ENCODE data around the gene FGD4.
"Not testable (repeated sequence)": the region's sequence is repeated elsewhere in the genome, so short reads cannot be mapped to it uniquely, and the experiment has no call there.

The FGD4 gene

DNA sequence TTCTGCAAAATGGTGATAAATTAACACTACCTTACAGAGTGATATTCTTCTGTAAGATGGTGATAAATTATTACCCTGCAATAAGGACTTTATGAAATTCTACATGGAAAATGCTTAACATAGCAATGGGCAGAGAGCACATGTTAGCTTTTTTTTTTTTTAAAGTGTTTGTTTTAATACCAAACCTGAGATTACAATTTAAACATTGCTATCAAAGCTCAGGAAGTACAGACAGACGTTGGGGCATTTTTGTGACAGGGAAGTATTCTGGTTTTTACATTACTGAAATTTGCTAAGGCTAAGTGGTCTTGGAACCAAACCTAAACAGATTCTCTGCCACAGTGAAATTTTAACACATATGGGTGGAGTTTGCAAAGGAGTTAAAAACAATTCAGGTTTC is 133.1 kb downstream of the FGD4 start:
- DNase-seq (ENCODE audit: low read depth in 1 of 2, low spot score in 1 of 2) = no peak
- Histone ChIP-seq H3K4me3 (replicated peaks; ENCODE audit: insufficient read depth, low read length) (no peak overlapping the region), H3K27me3 (ENCODE audit: insufficient read depth, poor library complexity, severe bottlenecking) (no peaks in the 10 kb centered on the region), H3K27ac (replicated peaks) (no peak overlapping the region)
- TF ChIP-seq SPI1 (IDR thresholded peaks at IDR 0.05; ENCODE audit: borderline replicate concordance, low read depth) = no peak
- no peak for TF ChIP-seq POLR2AphosphoS5 (IDR thresholded peaks at IDR 0.05; ENCODE audit: low read depth)
- no peak for TF ChIP-seq GABPA (IDR thresholded peaks at IDR 0.05; ENCODE audit: low read depth)
- TF ChIP-seq, protein P1, sequence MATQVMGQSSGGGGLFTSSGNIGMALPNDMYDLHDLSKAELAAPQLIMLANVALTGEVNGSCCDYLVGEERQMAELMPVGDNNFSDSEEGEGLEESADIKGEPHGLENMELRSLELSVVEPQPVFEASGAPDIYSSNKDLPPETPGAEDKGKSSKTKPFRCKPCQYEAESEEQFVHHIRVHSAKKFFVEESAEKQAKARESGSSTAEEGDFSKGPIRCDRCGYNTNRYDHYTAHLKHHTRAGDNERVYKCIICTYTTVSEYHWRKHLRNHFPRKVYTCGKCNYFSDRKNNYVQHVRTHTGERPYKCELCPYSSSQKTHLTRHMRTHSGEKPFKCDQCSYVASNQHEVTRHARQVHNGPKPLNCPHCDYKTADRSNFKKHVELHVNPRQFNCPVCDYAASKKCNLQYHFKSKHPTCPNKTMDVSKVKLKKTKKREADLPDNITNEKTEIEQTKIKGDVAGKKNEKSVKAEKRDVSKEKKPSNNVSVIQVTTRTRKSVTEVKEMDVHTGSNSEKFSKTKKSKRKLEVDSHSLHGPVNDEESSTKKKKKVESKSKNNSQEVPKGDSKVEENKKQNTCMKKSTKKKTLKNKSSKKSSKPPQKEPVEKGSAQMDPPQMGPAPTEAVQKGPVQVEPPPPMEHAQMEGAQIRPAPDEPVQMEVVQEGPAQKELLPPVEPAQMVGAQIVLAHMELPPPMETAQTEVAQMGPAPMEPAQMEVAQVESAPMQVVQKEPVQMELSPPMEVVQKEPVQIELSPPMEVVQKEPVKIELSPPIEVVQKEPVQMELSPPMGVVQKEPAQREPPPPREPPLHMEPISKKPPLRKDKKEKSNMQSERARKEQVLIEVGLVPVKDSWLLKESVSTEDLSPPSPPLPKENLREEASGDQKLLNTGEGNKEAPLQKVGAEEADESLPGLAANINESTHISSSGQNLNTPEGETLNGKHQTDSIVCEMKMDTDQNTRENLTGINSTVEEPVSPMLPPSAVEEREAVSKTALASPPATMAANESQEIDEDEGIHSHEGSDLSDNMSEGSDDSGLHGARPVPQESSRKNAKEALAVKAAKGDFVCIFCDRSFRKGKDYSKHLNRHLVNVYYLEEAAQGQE (IDR thresholded peaks at IDR 0.05; ENCODE audit: insufficient replicate concordance, low read depth) = no peak
- no peak for TF ChIP-seq CTCF (IDR thresholded peaks at IDR 0.05; ENCODE audit: insufficient read depth, low read length)

GRCh38 chr12:32532951-32533350 is 133.6 kb downstream of the FGD4 start:
- no peak for DNase-seq (ENCODE audit: low read depth in 1 of 2, low spot score in 1 of 2)

DNA sequence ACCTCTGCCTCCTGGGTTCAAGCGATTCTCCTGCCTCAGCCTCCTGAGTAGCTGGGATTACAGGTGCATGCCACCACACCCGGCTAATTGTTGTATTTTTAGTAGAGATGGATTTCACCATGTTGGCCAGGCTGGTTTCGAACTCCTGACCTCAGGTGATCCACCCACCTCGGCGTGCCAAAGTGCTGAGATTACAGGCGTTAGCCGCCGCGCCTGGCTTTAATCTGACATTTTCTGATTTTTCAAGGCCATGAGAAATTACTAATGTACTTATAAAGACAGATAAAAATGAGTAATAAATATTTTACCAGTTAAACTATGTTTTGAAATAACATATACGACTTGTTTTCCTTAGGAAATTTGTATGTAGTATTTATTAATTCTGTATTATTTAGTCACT is 134.1 kb downstream of the FGD4 start:
- H3K27me3 ChIP-seq (ENCODE audit: insufficient read depth, poor library complexity, severe bottlenecking); H3K27ac ChIP-seq (replicated peaks); DNase-seq (ENCODE audit: low read depth in 1 of 2, low spot score in 1 of 2); H3K4me3 ChIP-seq (replicated peaks; ENCODE audit: insufficient read depth, low read length): not testable (repeated sequence)

More at GRCh38 chr12:32532951-32533350, 133.6 kb downstream of the FGD4 start:
- Histone ChIP-seq H3K27ac (replicated peaks) (no peak overlapping the region), H3K27me3 (ENCODE audit: insufficient read depth, poor library complexity, severe bottlenecking) (no peaks in the 10 kb centered on the region), H3K4me3 (replicated peaks; ENCODE audit: insufficient read depth, low read length) (no peak overlapping the region)
- TF ChIP-seq POLR2AphosphoS5 (IDR thresholded peaks at IDR 0.05; ENCODE audit: low read depth) (no peak), SPI1 (IDR thresholded peaks at IDR 0.05; ENCODE audit: borderline replicate concordance, low read depth) (no peak), CTCF (IDR thresholded peaks at IDR 0.05; ENCODE audit: insufficient read depth, low read length) (no peak)
- TF ChIP-seq, protein P1 (IDR thresholded peaks at IDR 0.05; ENCODE audit: insufficient replicate concordance, low read depth) = no peak

- TF ChIP-seq GABPA (IDR thresholded peaks at IDR 0.05; ENCODE audit: low read depth) = no peak
- DNase-seq (ENCODE audit: low read depth in 1 of 2, low spot score in 1 of 2) = peak in 1 of 2 experiments; percentile 66
- Histone ChIP-seq H3K4me3 (replicated peaks; ENCODE audit: insufficient read depth, low read length) (peak overlapping the region; percentile 42), H3K27ac (replicated peaks) (peak overlapping the region; percentile 68), H3K27me3 (ENCODE audit: insufficient read depth, poor library complexity, severe bottlenecking) (no peaks in the 10 kb centered on the region)
Measured at GRCh38 chr12:32533971-32534590, 134.7 kb downstream of the FGD4 start.

- Histone ChIP-seq H3K4me3 (replicated peaks; ENCODE audit: insufficient read depth, low read length) (peak overlapping the region; percentile 42), H3K27me3 (ENCODE audit: insufficient read depth, poor library complexity, severe bottlenecking) (no peaks in the 10 kb centered on the region), H3K27ac (replicated peaks) (peak overlapping the region; percentile 68)
- no peak for TF ChIP-seq GABPA (IDR thresholded peaks at IDR 0.05; ENCODE audit: low read depth)
- no peak for TF ChIP-seq CTCF (IDR thresholded peaks at IDR 0.05; ENCODE audit: insufficient read depth, low read length)
- no peak for TF ChIP-seq POLR2AphosphoS5 (IDR thresholded peaks at IDR 0.05; ENCODE audit: low read depth)
- no peak for TF ChIP-seq SPI1 (IDR thresholded peaks at IDR 0.05; ENCODE audit: borderline replicate concordance, low read depth)
- TF ChIP-seq, protein P1 (IDR thresholded peaks at IDR 0.05; ENCODE audit: insufficient replicate concordance, low read depth) = no peak
- no peak for DNase-seq (ENCODE audit: low read depth in 1 of 2, low spot score in 1 of 2)
Measured at GRCh38 chr12:32534698-32535097, 135.3 kb downstream of the FGD4 start.

All from HL-60 (cell line).